HG02981 (cell line): ENCODE results near the gene IL16.
"Not testable (repeated sequence)": the region's sequence is repeated elsewhere in the genome, so short reads cannot be mapped to it uniquely, and the experiment has no call there.

Source experiments
- ATAC-seq: cut with Tn5 transposase; IDR thresholded peaks from one replicate; pipeline ENCODE4 v1.9.1; 2021; ENCODE audit warnings: mild to moderate bottlenecking, moderate library complexity; ENCODE audit not compliant: unreplicated experiment

Gene IL16

GRCh38 chr15:81196576-81197254 lies at the start of gene IL16:
TSS of gene IL16 (plus strand) at chr15:81196879. CDS start at chr15:81225400, 28,521 bp downstream.
- no peak for ATAC-seq

GRCh38 chr15:81151389-81151788 lies 45.3 kb upstream of the IL16 start:
- ATAC-seq: no peak

- ATAC-seq: no peak
These were observed 44.3 kb upstream of the IL16 start for GRCh38 chr15:81152339-81152738.

- no peak for ATAC-seq
These were observed 43.9 kb upstream of the IL16 start for GRCh38 chr15:81152799-81153198.

- no peak for ATAC-seq
These were observed 41.1 kb upstream of the IL16 start for GRCh38 chr15:81155375-81156218.

GRCh38 chr15:81156324-81156723 lies 40.4 kb upstream of the IL16 start:
- ATAC-seq: no peak

GRCh38 chr15:81157195-81157938 lies 39.3 kb upstream of the IL16 start:
- ATAC-seq: no peak

GRCh38 chr15:81157939-81158223 lies 38.8 kb upstream of the IL16 start:
- ATAC-seq: no peak

GRCh38 chr15:81158561-81158960 lies 38.1 kb upstream of the IL16 start:
- not testable (repeated sequence) for ATAC-seq

- no peak for ATAC-seq
These were observed 36.1 kb upstream of the IL16 start for GRCh38 chr15:81160312-81161159.

GRCh38 chr15:81161160-81161673 lies 35.5 kb upstream of the IL16 start:
- ATAC-seq: no peak

GRCh38 chr15:81161851-81162250 lies 34.8 kb upstream of the IL16 start:
- ATAC-seq: no peak

- ATAC-seq: no peak
These were observed 32.5 kb upstream of the IL16 start for GRCh38 chr15:81163961-81164800.

- ATAC-seq: no peak
These were observed 31.1 kb upstream of the IL16 start for GRCh38 chr15:81165535-81165934.

- ATAC-seq: no peak
These were observed 29.9 kb upstream of the IL16 start for GRCh38 chr15:81166636-81167305.

- no peak for ATAC-seq
These were observed 28.6 kb upstream of the IL16 start for GRCh38 chr15:81168131-81168526.

GRCh38 chr15:81168644-81169043 lies 28.0 kb upstream of the IL16 start:
- ATAC-seq: no peak

- ATAC-seq: no peak
These were observed 26.2 kb upstream of the IL16 start for GRCh38 chr15:81170511-81170910.

GRCh38 chr15:81171286-81171685 lies 25.4 kb upstream of the IL16 start:
- no peak for ATAC-seq
